ENCODE measurements around the gene PHRF1.

PHRF1 gene

GRCh38 chr11:555780-556661, 20.2 kb upstream of the PHRF1 start:
- Histone ChIP-seq H3K27ac (peak overlapping the region in 4 of 21 experiments; percentile 32 to 77 (median 38)), H3K4me3 (peak overlapping the region; percentile 10 to 52 (median 30))

- Histone ChIP-seq H3K4me3 (peak overlapping the region in 1 of 7 experiments; percentile 52), H3K27ac (no peak overlapping the region)
These were observed 19.5 kb upstream of the PHRF1 start for GRCh38 chr11:556662-557256.

GRCh38 chr11:557328-558132, 18.7 kb upstream of the PHRF1 start:
- Histone ChIP-seq H3K4me3 (no peak overlapping the region), H3K27ac (peak overlapping the region in 1 of 21 experiments; percentile 45)

- H3K27ac ChIP-seq, result no peak overlapping the region
- no peak overlapping the region for H3K4me3 ChIP-seq
These were observed 17.8 kb upstream of the PHRF1 start for GRCh38 chr11:558503-558902.

GRCh38 chr11:559020-559620, 17.1 kb upstream of the PHRF1 start:
- Histone ChIP-seq H3K4me3 (no peak overlapping the region), H3K27ac (peak overlapping the region in 4 of 21 experiments; percentile 83 to 97 (median 91))

GRCh38 chr11:559712-560304, 16.5 kb upstream of the PHRF1 start:
- Histone ChIP-seq H3K4me3 (peak overlapping the region; percentile 85 to 93 (median 89)), H3K27ac (peak overlapping the region; percentile 42 to 97 (median 87))

GRCh38 chr11:560305-561147, 15.7 kb upstream of the PHRF1 start, which contains the start of the genes LMNTD2 and RASSF7:
Gene LMNTD2 (minus strand): TSS chr11:560738. CDS start chr11:560716, 22 bp downstream.
Gene RASSF7 (plus strand): TSS chr11:560970. CDS start chr11:561769, 799 bp downstream.
- H3K4me3 ChIP-seq, result peak within 1 kb of the TSS; percentile 85 to 93 (median 89)
- H3K27ac ChIP-seq, result peak within 1 kb of the TSS; percentile 42 to 97 (median 88)

- peak overlapping the region; percentile 34 to 97 (median 84) for H3K27ac ChIP-seq
- H3K4me3 ChIP-seq, result peak overlapping the region; percentile 85 to 93 (median 89)
These were observed 14.9 kb upstream of the PHRF1 start for GRCh38 chr11:561148-562003.

GRCh38 chr11:562046-562645, 14.1 kb upstream of the PHRF1 start:
- H3K4me3 ChIP-seq, result peak overlapping the region in 5 of 7 experiments; percentile 85 to 93 (median 89)
- H3K27ac ChIP-seq, result peak overlapping the region in 7 of 21 experiments; percentile 32 to 97 (median 84)

GRCh38 chr11:563066-563811, 13.0 kb upstream of the PHRF1 start:
- H3K4me3 ChIP-seq, result no peak overlapping the region
- peak overlapping the region in 5 of 21 experiments; percentile 11 to 61 (median 54) for H3K27ac ChIP-seq

GRCh38 chr11:563812-564578, 12.3 kb upstream of the PHRF1 start:
- Histone ChIP-seq H3K27ac (peak overlapping the region in 5 of 21 experiments; percentile 11 to 61 (median 54)), H3K4me3 (no peak overlapping the region)

- Histone ChIP-seq H3K27ac (peak overlapping the region in 1 of 21 experiments; percentile 29), H3K4me3 (no peak overlapping the region)
These were observed 10.3 kb upstream of the PHRF1 start for GRCh38 chr11:565921-566509.

GRCh38 chr11:567011-567628, 9.2 kb upstream of the PHRF1 start:
- Histone ChIP-seq H3K27ac (peak overlapping the region in 16 of 21 experiments; percentile 67 to 97 (median 90)), H3K4me3 (peak overlapping the region in 6 of 7 experiments; percentile 33 to 73 (median 52))

GRCh38 chr11:567629-568292, 8.5 kb upstream of the PHRF1 start:
- Histone ChIP-seq H3K27ac (peak overlapping the region in 20 of 21 experiments; percentile 52 to 97 (median 88)), H3K4me3 (peak overlapping the region; percentile 33 to 73 (median 54))

Data from skin epidermis (tissue), 12 donors.